HepG2 (cell line): ENCODE data around the gene CHID1. TPM values are rescaled to one million over a fixed set of nuclear protein-coding genes. Genes with fewer than 3 reads are reported as not detected.

Source experiments
- HMG20A ChIP-seq: IDR thresholded peaks from 2 replicates; pipeline ENCODE4 v1.6.1; 2016; ENCODE audit warnings: borderline replicate concordance
- MAFF ChIP-seq: IDR thresholded peaks from 2 replicates; pipeline ENCODE4 v1.6.1; 2011; ENCODE audit warnings: low read depth, low read length, improper control_type of control experiment
- NFATC3 ChIP-seq: sonication (generic); formaldehyde crosslinking; IDR thresholded peaks from 2 replicates; pipeline ENCODE4 v1.5.1; 2020; ENCODE audit warnings: mild to moderate bottlenecking, missing genetic modification reagents
- NFKB2 ChIP-seq: sonication (generic); formaldehyde crosslinking; IDR thresholded peaks from 2 replicates; pipeline ENCODE4 v1.4.0; 2020; ENCODE audit warnings: missing genetic modification reagents, borderline replicate concordance
- NFYB ChIP-seq: sonication (generic); formaldehyde crosslinking; IDR thresholded peaks from 2 replicates; pipeline ENCODE4 v1.4.0; 2020; ENCODE audit warnings: missing genetic modification reagents
- PITX1 ChIP-seq: sonication (generic); formaldehyde crosslinking; IDR thresholded peaks from 2 replicates; pipeline ENCODE4 v1.5.1; 2020; ENCODE audit warnings: mild to moderate bottlenecking, missing genetic modification reagents
- PRDM4 ChIP-seq: sonication (generic); formaldehyde crosslinking; IDR thresholded peaks from 2 replicates; pipeline ENCODE4 v1.9.0; 2021; ENCODE audit warnings: missing genetic modification reagents, borderline replicate concordance
- RARG ChIP-seq: sonication (generic); formaldehyde crosslinking; IDR thresholded peaks from 2 replicates; pipeline ENCODE4 v1.4.0; 2020; ENCODE audit warnings: low read depth, mild to moderate bottlenecking, missing genetic modification reagents
- RELA ChIP-seq: sonication (generic); formaldehyde crosslinking; IDR thresholded peaks from 2 replicates; pipeline ENCODE4 v1.4.0; 2020; ENCODE audit warnings: missing genetic modification reagents
- RNF2 ChIP-seq: fragments of 450-650 bp; conservative IDR thresholded peaks from 2 replicates; pipeline ENCODE4 v1.6.1; 2016; ENCODE audit warnings: low read depth
- TARDBP ChIP-seq: sonication (generic); formaldehyde crosslinking; IDR thresholded peaks from 2 replicates; pipeline ENCODE4 v1.8.0; 2022; ENCODE audit warnings: mild to moderate bottlenecking, missing genetic modification reagents
- TP53 ChIP-seq: sonication (generic); formaldehyde crosslinking; conservative IDR thresholded peaks from 2 replicates; pipeline ENCODE4 v1.4.0; 2020; ENCODE audit warnings: missing genetic modification reagents
- XBP1 ChIP-seq: sonication (generic); formaldehyde crosslinking; IDR thresholded peaks from 2 replicates; pipeline ENCODE4 v1.5.0; 2020; ENCODE audit warnings: missing genetic modification reagents
- ZBTB43 ChIP-seq: sonication (generic); formaldehyde crosslinking; conservative IDR thresholded peaks from 2 replicates; pipeline ENCODE4 v1.4.0; 2020; ENCODE audit warnings: missing genetic modification reagents
- ZFYVE20 ChIP-seq: sonication (generic); formaldehyde crosslinking; IDR thresholded peaks from 2 replicates; pipeline ENCODE4 v1.8.0; 2023; ENCODE audit warnings: low read depth, mild to moderate bottlenecking, moderate library complexity, missing genetic modification reagents, borderline replicate concordance
- ZNF10 ChIP-seq: sonication (generic); formaldehyde crosslinking; IDR thresholded peaks from 2 replicates; pipeline ENCODE4 v1.4.0; 2020; ENCODE audit warnings: mild to moderate bottlenecking, low read depth, missing genetic modification reagents, borderline replicate concordance
- ZNF569 ChIP-seq: sonication (generic); formaldehyde crosslinking; IDR thresholded peaks from 2 replicates; pipeline ENCODE4 v1.5.0; 2020; ENCODE audit warnings: mild to moderate bottlenecking, missing genetic modification reagents, moderate library complexity, borderline replicate concordance
- ZNF577 ChIP-seq: sonication (generic); formaldehyde crosslinking; IDR thresholded peaks from 2 replicates; pipeline ENCODE4 v1.4.0; 2020; ENCODE audit warnings: mild to moderate bottlenecking, low read depth, missing genetic modification reagents, borderline replicate concordance
- ZNF589 ChIP-seq: sonication (generic); formaldehyde crosslinking; conservative IDR thresholded peaks from 2 replicates; pipeline ENCODE4 v1.8.0; 2022; ENCODE audit warnings: mild to moderate bottlenecking, moderate library complexity, missing genetic modification reagents
- ZNF629 ChIP-seq: sonication (generic); formaldehyde crosslinking; conservative IDR thresholded peaks from 2 replicates; pipeline ENCODE4 v1.5.0; 2020; ENCODE audit warnings: missing genetic modification reagents
- ZNF639 ChIP-seq: conservative IDR thresholded peaks from 2 replicates; pipeline ENCODE4 v1.6.1; 2018; ENCODE audit warnings: missing genetic modification reagents
- ZNF652 ChIP-seq: IDR thresholded peaks from 2 replicates; pipeline ENCODE4 v1.6.1; 2016; ENCODE audit warnings: low read depth, borderline replicate concordance
- ZNF792 ChIP-seq: IDR thresholded peaks from 2 replicates; pipeline ENCODE4 v1.6.1; 2016
- ZSCAN22 ChIP-seq: sonication (generic); formaldehyde crosslinking; IDR thresholded peaks from 2 replicates; pipeline ENCODE4 v1.4.0; 2020; ENCODE audit warnings: mild to moderate bottlenecking, missing genetic modification reagents
- ZSCAN30 ChIP-seq: sonication (generic); formaldehyde crosslinking; IDR thresholded peaks from 2 replicates; pipeline ENCODE4 v1.5.0; 2020; ENCODE audit warnings: mild to moderate bottlenecking, missing genetic modification reagents
- ZSCAN31 ChIP-seq: sonication (generic); formaldehyde crosslinking; IDR thresholded peaks from 2 replicates; pipeline ENCODE4 v1.5.0; 2020; ENCODE audit warnings: low read depth, mild to moderate bottlenecking, missing genetic modification reagents
- ZSCAN9 ChIP-seq: IDR thresholded peaks from 2 replicates; pipeline ENCODE4 v1.6.1; 2016; ENCODE audit warnings: borderline replicate concordance
- polyA plus RNA-seq, 8 experiments: library from polyadenylated mRNA; depleted of rRNA in 3 of 8; stranded (reverse) in 7 of 8; unstranded in 1 of 8; fragments of >200 nt; fragmentation: Illumina TruSeq in 4 of 8; extraction: Trizol in 4 of 8; gene quantifications; 2 replicates each; pipeline versions ENCODE4 v1.2.1 to v1.2.3, GENCODE V29; 2011 to 2016; ENCODE audit warnings: low read depth in 4 of 8, missing spikeins in 1 of 8, mixed read lengths in 1 of 8; ENCODE audit not compliant: insufficient read depth in 1 of 8
- total RNA-seq, 5 experiments: library from RNA; depleted of rRNA; stranded (reverse); fragments of >200 nt; fragmentation: Illumina TruSeq; extraction: Trizol; gene quantifications; 2 replicates each; pipeline ENCODE4 v1.2.3, GENCODE V29; 2016; ENCODE audit warnings: low read depth in 1 of 5

The CHID1 gene
- total and polyA plus RNA-seq, 2 of the 13 experiments (the other 11 are each of a cell fraction or from before 2014, with no cell fraction given): 65.1 to 93.6 TPM

- TF ChIP-seq ZSCAN31: peak; percentile 27; the same call in 1 of the 2 replicates
- TF ChIP-seq ZBTB43: no peak
- no peak for TF ChIP-seq NFYB (CRISPR knock-in tag)
- TF ChIP-seq NFATC3: no peak
- TF ChIP-seq ZNF792 (CRISPR knock-in tag): no peak
- no peak for TF ChIP-seq ZSCAN30
- no peak for TF ChIP-seq ZNF10 (CRISPR knock-in tag)
- no peak for TF ChIP-seq ZSCAN9 (CRISPR knock-in tag)
- no peak for TF ChIP-seq XBP1 (CRISPR knock-in tag)
- peak; percentile 47; the same call in 1 of the 2 replicates for TF ChIP-seq TARDBP (CRISPR knock-in tag)
- TF ChIP-seq ZNF629 (CRISPR knock-in tag): 0 out of 2 replicates have a peak, but pooled peaks have one; percentile 9
- no peak for TF ChIP-seq ZNF652 (CRISPR knock-in tag)
- TF ChIP-seq RELA (CRISPR knock-in tag): no peak
- no peak for TF ChIP-seq TP53 (CRISPR knock-in tag)
- no peak for TF ChIP-seq ZFYVE20 (CRISPR knock-in tag)
- no peak for TF ChIP-seq ZNF577
- TF ChIP-seq PITX1 (CRISPR knock-in tag): peak; percentile 49
- TF ChIP-seq ZSCAN22 (CRISPR knock-in tag): no peak
- no peak for TF ChIP-seq RNF2
- no peak for TF ChIP-seq NFKB2 (CRISPR knock-in tag)
- no peak for TF ChIP-seq PRDM4 (CRISPR knock-in tag)
- no peak; the same call in 1 of the 2 replicates for TF ChIP-seq ZNF639 (CRISPR knock-in tag)
- no peak for TF ChIP-seq HMG20A
- TF ChIP-seq ZNF589 (CRISPR knock-in tag): no peak
- TF ChIP-seq RARG (CRISPR knock-in tag): no peak
- TF ChIP-seq ZNF569 (CRISPR knock-in tag): no peak
- no peak for TF ChIP-seq MAFF
Observed at GRCh38 chr11:844693-845644, 65.6 kb downstream of the CHID1 start (continued).
